K562 (cell line): ENCODE data around the gene HGFAC. TPM values are rescaled to one million over a fixed set of nuclear protein-coding genes. Genes with fewer than 3 reads are reported as not detected.

Experiments used
- ATAC-seq: fragments of 200-7000 bp; cut with Tn5 transposase; 3 replicates; pipeline ENCODE4 v1.9.1; 2020; ENCODE audit warnings: moderate library complexity
- BruUV-seq: library from RNA; stranded (reverse); fragments of 400-500 nt; replicated peaks from 2 replicates; lab custom pipeline; 2021; lab: Mats Ljungman, UMichigan
- CTCF ChIA-PET: fragments of 300-600 bp; formaldehyde crosslinking; extraction: SDS; loops from one replicate; lab custom pipeline; 2021; ENCODE audit warnings: low intra/inter-chr PET ratio; lab: Yijun Ruan, JAX
- POLR2A ChIA-PET: fragments of 300-600, 350-650 bp; sonication (Branson Sonifier 250); formaldehyde crosslinking; extraction: SDS; loops from one replicate; lab custom pipeline; 2021; ENCODE audit warnings: antibody characterized with exemption, inconsistent platforms; lab: Yijun Ruan, JAX
- DNase-seq, 4 experiments: peaks; one replicate each; pipeline versions ENCODE4 v3.0.0 to v3.0.0-alpha.2; 2011 to 2018; ENCODE audit warnings: low spot score in 3 of 4, mixed read lengths in 3 of 4; ENCODE audit errors: extremely low read depth in 1 of 4
- FAIRE-seq: peaks from 2 replicates; lab custom pipeline; 2011; peaks lifted over from hg19 to GRCh38; lab: Jason Lieb, UNC
- H2AFZ ChIP-seq: 2 replicates; pipeline ENCODE4 v1.6.0; 2011; ENCODE audit warnings: low read depth, low read length, control low read depth, inconsistent platforms
- H3K27ac ChIP-seq: fragments of 200-600 bp; 3 replicates; pipeline ENCODE4 v1.8.0; 2011; ENCODE audit warnings: low read depth, mild to moderate bottlenecking, control low read depth, inconsistent platforms, low read length, moderate library complexity, mixed read lengths; ENCODE audit errors: extremely low read depth
- H3K27me3 ChIP-seq, 2 experiments: fragments of 300-600 bp in 1 of 2; 2 replicates in 1 of 2; 3 replicates in 1 of 2; pipeline versions ENCODE4 v1.6.0 to v1.8.0; 2011; ENCODE audit warnings: inconsistent platforms in 2 of 2, low read length in 2 of 2, mild to moderate bottlenecking in 1 of 2, mixed read lengths in 1 of 2, moderate library complexity in 1 of 2; ENCODE audit not compliant: control insufficient read depth in 2 of 2, insufficient read depth in 2 of 2
- H3K36me3 ChIP-seq: fragments of 300-600 bp; 3 replicates; pipeline ENCODE4 v1.8.0; 2011; ENCODE audit warnings: mild to moderate bottlenecking, low read length, inconsistent platforms; ENCODE audit not compliant: control insufficient read depth, insufficient read depth
- H3K4me1 ChIP-seq, 2 experiments: fragments of 200-600 bp in 1 of 2; replicated peaks in 1 of 2; 2 replicates in 1 of 2; 3 replicates in 1 of 2; pipeline versions ENCODE4 v1.5.1 to v1.8.0; 2011; ENCODE audit warnings: inconsistent platforms in 2 of 2, low read length in 2 of 2, mild to moderate bottlenecking in 1 of 2, mixed read lengths in 1 of 2, moderate library complexity in 1 of 2; ENCODE audit not compliant: control insufficient read depth in 2 of 2, insufficient read depth in 2 of 2
- H3K4me2 ChIP-seq: 2 replicates; pipeline ENCODE4 v1.6.1; 2011; ENCODE audit warnings: low read length, control low read depth, inconsistent platforms, mixed read lengths; ENCODE audit not compliant: insufficient read depth
- H3K4me3 ChIP-seq: fragments of 200-600 bp; sonication (generic), shearing (Covaris generic); 2 replicates; pipeline ENCODE4 v1.5.1; 2016; ENCODE audit warnings: control low read depth, inconsistent platforms
- H3K79me2 ChIP-seq: fragments of 200-600 bp; 3 replicates; pipeline ENCODE4 v1.8.0; 2011; ENCODE audit warnings: low read length, inconsistent platforms; ENCODE audit not compliant: control insufficient read depth, insufficient read depth
- H3K9ac ChIP-seq, 2 experiments: 2 replicates each; pipeline versions ENCODE4 v1.6.0 to v1.6.1; 2011; ENCODE audit warnings: low read depth in 2 of 2, low read length in 2 of 2, control low read depth in 1 of 2, inconsistent platforms in 1 of 2, mild to moderate bottlenecking in 1 of 2, mixed read lengths in 1 of 2; ENCODE audit not compliant: insufficient read depth in 1 of 2
- H3K9me1 ChIP-seq: one replicate; pipeline ENCODE4 v1.6.0; 2011; ENCODE audit warnings: inconsistent platforms, mild to moderate bottlenecking, low read length, moderate library complexity; ENCODE audit not compliant: control insufficient read depth, insufficient read depth
- H3K9me3 ChIP-seq: replicated peaks from 2 replicates; pipeline ENCODE4 v1.5.1; 2011; ENCODE audit warnings: low read depth, low read length, inconsistent platforms; ENCODE audit not compliant: control insufficient read depth, insufficient read depth
- H4K20me1 ChIP-seq: replicated peaks from 2 replicates; pipeline ENCODE4 v1.6.1; 2011; ENCODE audit warnings: low read length, inconsistent platforms, mixed read lengths; ENCODE audit not compliant: control insufficient read depth, insufficient read depth
- CCAR2 ChIP-seq: fragments of 200-400 bp; formaldehyde crosslinking; IDR thresholded peaks from 2 replicates; pipeline ENCODE4 v1.6.1; 2017; ENCODE audit warnings: mild to moderate bottlenecking, low read depth, low read length
- MXI1 ChIP-seq: IDR thresholded peaks from 2 replicates; pipeline ENCODE4 v1.6.1; 2011; ENCODE audit warnings: low read depth, mild to moderate bottlenecking, improper control_type of control experiment, low read length
- ZNF766 ChIP-seq: fragments of 200-800 bp; sonication (Bioruptor generic); conservative IDR thresholded peaks from 2 replicates; pipeline ENCODE4 v1.6.1; 2016; ENCODE audit warnings: missing genetic modification characterization, missing compliant biosample characterization
- WGBS: fragments of 100-300 bp; shearing (Covaris generic); methylation state at CpG from one replicate; pipeline ENCODE4 v1.1.6; 2016; ENCODE audit warnings: low coverage, mixed read lengths; ENCODE audit not compliant: insufficient coverage; ENCODE audit errors: missing lambda C conversion rate; 5-methylcytosine and 5-hydroxymethylcytosine counted together
- in situ Hi-C: fragments of 300-500 bp; cut with MboI; formaldehyde crosslinking; loops from 4 replicates; pipeline ENCODE4 v1.15.0; 2018; ENCODE audit warnings: inconsistent platforms, mixed read lengths
- intact Hi-C: fragments of 100-400 bp; cut with micrococcal nuclease; formaldehyde crosslinking; loops from 2 replicates; pipeline ENCODE4 v1.14.2; 2022
- polyA plus RNA-seq, 8 experiments: library from polyadenylated mRNA; depleted of rRNA in 4 of 8; stranded (reverse) in 5 of 8; unstranded in 3 of 8; fragments of >200 nt; fragmentation: Nextera tagmentation in 2 of 8; fragmentation: Illumina TruSeq in 1 of 8; extraction: Ambion mirVana in 2 of 8; extraction: Trizol in 1 of 8; gene quantifications; 2 replicates each; pipeline versions ENCODE4 v1.2.1 to v1.2.3, GENCODE V29; 2011 to 2014; ENCODE audit warnings: inconsistent platforms in 1 of 8, missing spikeins in 1 of 8
- total RNA-seq, 7 experiments: library from RNA; depleted of rRNA in 6 of 7; stranded (reverse); fragments of >200 nt in 6 of 7; fragmentation: Illumina TruSeq in 2 of 7; extraction: Trizol in 2 of 7; gene quantifications; 2 replicates each; pipeline versions ENCODE4 v1.2.1 to v1.2.3, GENCODE V29; 2011 to 2021; ENCODE audit warnings: low replicate concordance in 1 of 7
- TF ChIP-seq, protein P1 (sequence below): fragments of 250-450 bp; sonication (Bioruptor Pico); IDR thresholded peaks from 2 replicates; pipeline ENCODE4 v1.8.0; 2021; ENCODE audit warnings: mild to moderate bottlenecking, moderate library complexity
- TF ChIP-seq, protein P2 (sequence below): fragments of 250-450 bp; sonication (Bioruptor Pico); IDR thresholded peaks from 2 replicates; pipeline ENCODE4 v1.4.0; 2020; ENCODE audit warnings: mild to moderate bottlenecking, moderate library complexity
- TF ChIP-seq, protein P3 (sequence below), 2 experiments: fragments of 450-650 bp in 1 of 2; sonication (generic) in 1 of 2; formaldehyde crosslinking in 1 of 2; IDR thresholded peaks in 1 of 2; conservative IDR thresholded peaks in 1 of 2; 2 replicates each; pipeline versions ENCODE4 v1.6.1 to v1.8.1; 2016 to 2023; ENCODE audit warnings: mild to moderate bottlenecking in 2 of 2, moderate library complexity in 2 of 2, inconsistent platforms in 1 of 2, missing genetic modification reagents in 1 of 2
- TF ChIP-seq, protein P4 (sequence below): fragments of 450-650 bp; IDR thresholded peaks from 2 replicates; pipeline ENCODE4 v1.6.1; 2017; ENCODE audit warnings: mild to moderate bottlenecking, moderate library complexity

Gene HGFAC
- total and polyA plus RNA-seq, 9 of the 15 experiments (the other 6 are each of a cell fraction or from before 2014, with no cell fraction given) = 0.13 TPM; not detected in 8

DNA sequence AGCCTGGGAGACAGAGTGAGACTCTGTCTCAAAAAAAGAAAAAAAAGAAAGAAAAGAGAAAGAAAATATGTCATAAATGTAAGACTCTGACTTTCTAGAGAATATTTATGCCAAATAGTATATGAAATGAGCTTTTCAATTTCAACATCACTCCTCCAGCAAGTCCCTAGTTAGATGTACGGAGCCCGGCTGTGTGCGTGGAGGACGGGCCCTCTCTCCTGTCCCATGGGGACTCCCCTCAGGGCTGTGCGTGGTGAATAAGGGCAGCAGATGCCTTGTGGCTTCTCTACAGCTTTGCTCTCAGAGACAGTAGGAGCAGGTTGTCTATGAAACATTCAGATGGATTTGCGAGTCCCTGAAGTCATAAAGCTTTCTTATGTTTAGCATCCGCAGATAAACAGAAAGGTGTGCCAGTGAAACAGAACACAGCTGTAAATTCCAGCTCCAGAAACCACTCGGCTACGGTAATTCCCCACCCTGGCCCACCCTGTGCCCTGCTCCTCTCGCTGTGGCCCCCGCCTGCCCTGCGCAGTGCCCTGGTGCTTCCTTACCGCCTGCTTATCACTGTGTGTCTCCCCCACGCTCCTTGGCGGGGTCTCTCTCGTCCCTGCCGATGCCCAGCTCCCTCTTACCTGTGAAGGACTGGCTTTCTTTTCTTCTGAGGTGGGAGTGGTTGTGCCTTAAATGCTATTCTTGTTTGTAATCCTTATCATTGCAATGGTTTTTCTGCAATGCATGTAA is 13.9 kb upstream of the HGFAC start (continued):
- TF ChIP-seq, protein P1, sequence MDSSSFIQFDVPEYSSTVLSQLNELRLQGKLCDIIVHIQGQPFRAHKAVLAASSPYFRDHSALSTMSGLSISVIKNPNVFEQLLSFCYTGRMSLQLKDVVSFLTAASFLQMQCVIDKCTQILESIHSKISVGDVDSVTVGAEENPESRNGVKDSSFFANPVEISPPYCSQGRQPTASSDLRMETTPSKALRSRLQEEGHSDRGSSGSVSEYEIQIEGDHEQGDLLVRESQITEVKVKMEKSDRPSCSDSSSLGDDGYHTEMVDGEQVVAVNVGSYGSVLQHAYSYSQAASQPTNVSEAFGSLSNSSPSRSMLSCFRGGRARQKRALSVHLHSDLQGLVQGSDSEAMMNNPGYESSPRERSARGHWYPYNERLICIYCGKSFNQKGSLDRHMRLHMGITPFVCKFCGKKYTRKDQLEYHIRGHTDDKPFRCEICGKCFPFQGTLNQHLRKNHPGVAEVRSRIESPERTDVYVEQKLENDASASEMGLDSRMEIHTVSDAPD (CRISPR knock-in tag) = no peak

DNA sequence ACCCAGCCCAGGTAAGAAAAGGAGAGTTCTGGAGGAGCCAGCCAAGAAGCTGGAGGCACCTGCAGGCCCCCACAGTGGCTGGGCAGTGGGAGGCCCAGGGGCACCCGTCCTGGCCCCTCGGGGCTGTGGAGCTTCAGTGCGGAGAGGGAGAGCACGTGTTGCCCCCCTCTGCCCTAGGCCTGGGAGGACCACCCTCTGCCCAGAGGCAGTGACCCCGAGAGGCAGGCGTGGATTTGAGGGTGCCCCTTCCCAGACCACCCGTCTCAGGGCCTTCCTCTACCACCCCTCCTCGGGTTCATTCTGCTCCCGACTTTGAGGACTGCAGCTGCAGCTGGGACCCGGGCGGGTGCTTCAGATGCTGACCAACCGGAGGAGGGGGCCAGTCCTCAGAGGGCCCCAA is 12.1 kb upstream of the HGFAC start:
- no peak for ATAC-seq
- no peak overlapping the region; a peak in 1 of 4 replicates for H3K9ac ChIP-seq
- H3K9me1 ChIP-seq = no peaks in the 10 kb centered on the region
- H3K27ac ChIP-seq = no peak overlapping the region
- H3K4me2 ChIP-seq = no peak overlapping the region
- no peak overlapping the region for H2AFZ ChIP-seq
- CTCF ChIA-PET = no interaction called here
- peaks cover 0 to 34% of the 10 kb centered on the region in 2 experiments; a peak in 2 of 5 replicates for H3K4me1 ChIP-seq
- no TSS peak for BruUV-seq
- no peak for FAIRE-seq
- POLR2A ChIA-PET = interaction anchor here (0.6 to 0.7 kb wide), 2 partner anchors 12 to 20 kb away, joined by 3 read pairs; no protein-coding TSS in a partner anchor
- H3K9me3 ChIP-seq = no peaks in the 10 kb centered on the region
- H3K79me2 ChIP-seq = no peaks in the 10 kb centered on the region
- intact Hi-C loops = no loop called here
- 43% methylated on average over 12 of the region's 12 CpGs for WGBS
- peaks cover 0 to 23% of the 10 kb centered on the region in 2 experiments; a peak in 2 of 5 replicates for H3K27me3 ChIP-seq
- H4K20me1 ChIP-seq = peaks cover 16% of the 10 kb centered on the region
- in situ Hi-C loops = no loop called here
- H3K36me3 ChIP-seq = no peaks in the 10 kb centered on the region
- no peak overlapping the region for H3K4me3 ChIP-seq
- no peak for DNase-seq
- TF ChIP-seq, protein P2, sequence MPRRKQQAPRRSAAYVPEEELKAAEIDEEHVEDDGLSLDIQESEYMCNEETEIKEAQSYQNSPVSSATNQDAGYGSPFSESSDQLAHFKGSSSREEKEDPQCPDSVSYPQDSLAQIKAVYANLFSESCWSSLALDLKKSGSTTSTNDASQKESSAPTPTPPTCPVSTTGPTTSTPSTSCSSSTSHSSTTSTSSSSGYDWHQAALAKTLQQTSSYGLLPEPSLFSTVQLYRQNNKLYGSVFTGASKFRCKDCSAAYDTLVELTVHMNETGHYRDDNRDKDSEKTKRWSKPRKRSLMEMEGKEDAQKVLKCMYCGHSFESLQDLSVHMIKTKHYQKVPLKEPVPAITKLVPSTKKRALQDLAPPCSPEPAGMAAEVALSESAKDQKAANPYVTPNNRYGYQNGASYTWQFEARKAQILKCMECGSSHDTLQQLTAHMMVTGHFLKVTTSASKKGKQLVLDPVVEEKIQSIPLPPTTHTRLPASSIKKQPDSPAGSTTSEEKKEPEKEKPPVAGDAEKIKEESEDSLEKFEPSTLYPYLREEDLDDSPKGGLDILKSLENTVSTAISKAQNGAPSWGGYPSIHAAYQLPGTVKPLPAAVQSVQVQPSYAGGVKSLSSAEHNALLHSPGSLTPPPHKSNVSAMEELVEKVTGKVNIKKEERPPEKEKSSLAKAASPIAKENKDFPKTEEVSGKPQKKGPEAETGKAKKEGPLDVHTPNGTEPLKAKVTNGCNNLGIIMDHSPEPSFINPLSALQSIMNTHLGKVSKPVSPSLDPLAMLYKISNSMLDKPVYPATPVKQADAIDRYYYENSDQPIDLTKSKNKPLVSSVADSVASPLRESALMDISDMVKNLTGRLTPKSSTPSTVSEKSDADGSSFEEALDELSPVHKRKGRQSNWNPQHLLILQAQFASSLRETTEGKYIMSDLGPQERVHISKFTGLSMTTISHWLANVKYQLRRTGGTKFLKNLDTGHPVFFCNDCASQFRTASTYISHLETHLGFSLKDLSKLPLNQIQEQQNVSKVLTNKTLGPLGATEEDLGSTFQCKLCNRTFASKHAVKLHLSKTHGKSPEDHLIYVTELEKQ (CRISPR knock-in tag) = no peak
- TF ChIP-seq ZNF766 (CRISPR knock-in tag) (no peak), CCAR2 (no peak), MXI1 (no peak)
- TF ChIP-seq, protein P3, sequence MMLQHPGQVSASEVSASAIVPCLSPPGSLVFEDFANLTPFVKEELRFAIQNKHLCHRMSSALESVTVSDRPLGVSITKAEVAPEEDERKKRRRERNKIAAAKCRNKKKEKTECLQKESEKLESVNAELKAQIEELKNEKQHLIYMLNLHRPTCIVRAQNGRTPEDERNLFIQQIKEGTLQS (IDR thresholded peaks at IDR 0.05) = no peak
- TF ChIP-seq, protein P3 (CRISPR knock-in tag; conservative IDR thresholded peaks at IDR 0.05) = no peak
- TF ChIP-seq, protein P4, sequence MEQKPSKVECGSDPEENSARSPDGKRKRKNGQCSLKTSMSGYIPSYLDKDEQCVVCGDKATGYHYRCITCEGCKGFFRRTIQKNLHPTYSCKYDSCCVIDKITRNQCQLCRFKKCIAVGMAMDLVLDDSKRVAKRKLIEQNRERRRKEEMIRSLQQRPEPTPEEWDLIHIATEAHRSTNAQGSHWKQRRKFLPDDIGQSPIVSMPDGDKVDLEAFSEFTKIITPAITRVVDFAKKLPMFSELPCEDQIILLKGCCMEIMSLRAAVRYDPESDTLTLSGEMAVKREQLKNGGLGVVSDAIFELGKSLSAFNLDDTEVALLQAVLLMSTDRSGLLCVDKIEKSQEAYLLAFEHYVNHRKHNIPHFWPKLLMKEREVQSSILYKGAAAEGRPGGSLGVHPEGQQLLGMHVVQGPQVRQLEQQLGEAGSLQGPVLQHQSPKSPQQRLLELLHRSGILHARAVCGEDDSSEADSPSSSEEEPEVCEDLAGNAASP = no peak
